CD4-positive, alpha-beta T cell treated with Interleukin-17A for 4 hours (primary cell): ENCODE measurements around the gene ANGEL1.
A peak's percentile ranks its signal among the peaks of the same experiment; 100 is the strongest.

Experiments used
- DNase-seq: peaks from one replicate; pipeline ENCODE4 v3.0.0-alpha.2; 2020; ENCODE audit warnings: mixed read lengths

ANGEL1 gene

DNA sequence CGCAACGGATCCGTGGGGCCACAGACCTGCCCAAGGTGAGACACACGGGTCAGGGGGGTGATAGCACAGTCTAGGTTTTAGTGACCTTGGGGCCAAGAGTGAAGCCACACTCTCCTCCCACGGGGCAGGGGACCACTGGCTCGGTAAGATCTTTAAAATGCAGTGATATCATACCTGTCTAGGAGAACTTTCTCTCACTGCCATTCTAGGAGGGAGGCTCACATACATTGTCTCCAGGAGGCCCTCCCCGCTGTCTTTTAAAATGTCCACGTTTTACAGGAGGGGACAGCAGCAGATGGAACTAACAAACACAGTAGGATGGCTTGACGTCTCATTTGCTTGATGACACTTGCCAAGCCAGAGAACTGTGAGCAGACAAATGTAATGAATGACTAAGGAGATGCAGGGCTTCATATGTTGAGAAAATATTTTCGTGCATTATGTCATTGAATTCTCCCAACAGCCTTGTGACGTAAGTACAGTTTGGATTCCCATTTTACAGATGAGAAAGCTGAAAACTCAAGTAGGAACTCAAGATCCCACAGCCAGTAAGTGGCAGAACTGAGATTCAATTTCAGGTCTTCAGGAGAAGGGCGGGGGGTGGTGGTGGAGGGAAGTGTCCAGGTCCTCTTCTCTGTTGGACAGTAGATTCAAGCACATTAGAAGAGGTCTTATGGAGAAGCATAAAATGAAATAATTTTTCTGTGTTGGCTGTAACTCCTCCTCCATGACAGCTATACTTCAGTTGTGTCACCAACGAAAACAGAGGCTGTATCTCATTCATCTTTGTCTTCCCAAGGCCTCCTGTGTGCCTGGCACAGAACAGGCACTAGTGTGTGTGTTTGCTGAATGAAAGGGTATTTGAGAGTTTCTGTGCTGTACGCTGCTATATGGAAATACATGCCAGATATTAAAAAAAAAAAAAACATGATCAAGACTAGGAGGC is 49.3 kb downstream of the ANGEL1 start:
- no peak for DNase-seq

- DNase-seq = no peak
Measured at GRCh38 chr14:76762411-76763095, 50.1 kb downstream of the ANGEL1 start.

DNA sequence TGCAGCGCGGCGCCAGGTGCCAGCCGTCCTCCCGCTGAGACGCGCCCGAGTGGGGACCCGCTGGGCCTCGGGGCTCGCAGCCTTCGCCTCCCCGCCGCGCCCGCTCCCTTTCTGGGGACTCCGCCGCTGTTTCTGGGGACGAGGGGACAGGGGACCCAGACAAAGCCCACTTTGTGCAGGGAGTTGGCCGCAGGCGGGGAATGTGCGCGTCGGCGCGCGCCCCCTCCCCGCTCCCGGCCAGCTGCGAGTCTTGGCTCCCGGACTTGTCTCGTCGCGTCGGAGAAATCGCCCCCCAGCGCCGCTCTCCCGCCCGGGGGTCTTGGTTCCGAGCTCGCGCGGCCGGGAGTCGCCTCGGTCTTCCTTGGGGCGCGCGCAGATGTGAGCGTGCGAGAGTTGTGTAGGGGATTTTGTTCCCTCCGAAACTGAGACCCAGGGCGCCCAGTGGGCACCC is 50.7 kb downstream of the ANGEL1 start:
- DNase-seq = no peak

GRCh38 chr14:76761136-76761959 is 51.3 kb downstream of the ANGEL1 start, which contains the start of gene VASH1:
VASH1 (plus strand) TSS chr14:76761468; CDS start chr14:76762822, 1,354 bp downstream.
- DNase-seq = peak; percentile 63

GRCh38 chr14:76760331-76761135 is 52.1 kb downstream of the ANGEL1 start:
- DNase-seq = no peak

DNA sequence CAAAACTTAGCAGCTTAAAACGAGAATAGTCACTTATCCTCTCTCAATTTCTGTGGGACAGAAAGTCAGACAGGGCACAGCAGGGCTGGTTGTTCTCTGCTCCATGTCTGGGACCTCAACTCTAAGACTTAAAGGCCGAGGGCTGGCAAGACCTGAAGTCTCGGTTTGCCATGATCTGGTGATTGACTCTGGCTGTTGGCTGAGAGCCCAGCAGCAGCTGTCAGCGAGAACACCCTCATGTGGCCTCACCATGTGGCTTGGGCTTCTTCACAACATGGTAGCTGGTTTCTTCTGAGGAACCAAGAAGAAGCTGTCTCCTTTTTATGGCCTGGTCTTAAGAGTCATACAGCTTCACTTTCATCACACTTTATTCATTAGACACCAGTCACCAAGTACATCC is 53.1 kb downstream of the ANGEL1 start:
- DNase-seq = no peak

GRCh38 chr14:76756371-76756750 is 56.3 kb downstream of the ANGEL1 start:
- DNase-seq = no peak

- DNase-seq = no peak
Measured at GRCh38 chr14:76755610-76756370, 56.9 kb downstream of the ANGEL1 start.

DNA sequence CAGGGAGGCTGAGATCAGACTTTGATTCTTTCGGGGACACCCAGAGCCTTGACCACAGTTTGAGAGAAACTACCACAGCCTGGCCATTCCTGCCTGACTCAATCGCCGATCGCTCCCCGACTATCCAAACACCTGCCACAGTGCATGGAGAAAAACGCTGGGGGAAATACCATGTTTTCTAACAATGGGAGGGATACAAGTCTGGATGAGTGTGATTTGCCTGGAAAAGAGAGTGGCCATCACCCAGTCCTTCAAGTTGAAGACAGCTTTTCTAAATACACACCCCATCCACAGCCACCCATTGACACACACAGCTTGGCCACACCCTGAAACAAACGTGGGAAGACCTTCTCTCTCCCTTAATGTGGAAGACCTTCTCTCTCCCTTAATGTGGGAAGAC is 58.1 kb downstream of the ANGEL1 start:
- no peak for DNase-seq

- no peak for DNase-seq
Measured at GRCh38 chr14:76753541-76754198, 59.0 kb downstream of the ANGEL1 start.

GRCh38 chr14:76752744-76753143 is 59.9 kb downstream of the ANGEL1 start:
- DNase-seq = no peak

- DNase-seq = no peak
Measured at GRCh38 chr14:76742966-76743365, 69.7 kb downstream of the ANGEL1 start.

DNA sequence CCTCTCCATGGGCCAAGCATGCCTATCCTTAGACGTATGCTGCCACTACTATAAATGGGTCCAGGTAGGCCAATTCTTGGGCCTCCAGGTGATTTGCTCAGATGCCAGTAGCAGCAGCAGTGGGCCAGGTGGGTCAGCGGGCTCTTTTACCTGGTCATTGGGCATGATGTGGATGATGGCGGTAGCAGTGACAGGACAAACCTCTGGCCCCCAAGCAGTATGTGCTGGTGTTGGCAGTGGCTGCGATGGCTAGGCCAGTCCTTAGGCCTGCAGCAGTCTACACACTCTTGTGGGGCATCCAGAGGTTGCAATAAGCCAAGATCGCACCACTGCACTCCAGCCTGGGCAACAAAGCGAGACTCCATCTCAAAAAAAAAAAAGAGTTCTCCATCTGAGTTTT is 70.5 kb downstream of the ANGEL1 start:
- DNase-seq = no peak

- no peak for DNase-seq
Measured at GRCh38 chr14:76741074-76741473, 71.6 kb downstream of the ANGEL1 start.
